Measurements from ENCODE around the gene POU2AF1.

DNA sequence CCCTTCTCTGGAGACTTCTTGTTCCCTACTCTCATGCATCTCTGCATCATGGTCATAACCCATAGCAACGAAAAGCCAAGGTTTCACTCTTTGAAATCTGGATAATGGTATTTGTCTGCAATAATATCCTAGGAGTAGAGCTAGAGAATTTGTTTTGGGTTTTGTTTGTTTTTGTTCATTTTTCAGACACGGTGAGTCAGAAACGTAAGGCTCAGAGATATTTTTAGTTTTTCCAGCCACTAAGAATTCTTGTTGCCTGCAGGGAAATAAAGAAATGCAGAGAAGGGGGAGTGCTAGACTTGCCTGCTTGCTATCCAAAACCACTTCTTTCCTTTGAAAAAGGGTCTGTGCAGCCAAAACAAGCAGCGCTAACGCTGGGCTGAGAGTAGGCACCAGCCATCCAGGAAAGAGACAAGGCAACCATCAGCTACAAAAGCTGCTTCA lies 54.8 kb downstream of the POU2AF1 start:
- TF ChIP-seq, protein P1, sequence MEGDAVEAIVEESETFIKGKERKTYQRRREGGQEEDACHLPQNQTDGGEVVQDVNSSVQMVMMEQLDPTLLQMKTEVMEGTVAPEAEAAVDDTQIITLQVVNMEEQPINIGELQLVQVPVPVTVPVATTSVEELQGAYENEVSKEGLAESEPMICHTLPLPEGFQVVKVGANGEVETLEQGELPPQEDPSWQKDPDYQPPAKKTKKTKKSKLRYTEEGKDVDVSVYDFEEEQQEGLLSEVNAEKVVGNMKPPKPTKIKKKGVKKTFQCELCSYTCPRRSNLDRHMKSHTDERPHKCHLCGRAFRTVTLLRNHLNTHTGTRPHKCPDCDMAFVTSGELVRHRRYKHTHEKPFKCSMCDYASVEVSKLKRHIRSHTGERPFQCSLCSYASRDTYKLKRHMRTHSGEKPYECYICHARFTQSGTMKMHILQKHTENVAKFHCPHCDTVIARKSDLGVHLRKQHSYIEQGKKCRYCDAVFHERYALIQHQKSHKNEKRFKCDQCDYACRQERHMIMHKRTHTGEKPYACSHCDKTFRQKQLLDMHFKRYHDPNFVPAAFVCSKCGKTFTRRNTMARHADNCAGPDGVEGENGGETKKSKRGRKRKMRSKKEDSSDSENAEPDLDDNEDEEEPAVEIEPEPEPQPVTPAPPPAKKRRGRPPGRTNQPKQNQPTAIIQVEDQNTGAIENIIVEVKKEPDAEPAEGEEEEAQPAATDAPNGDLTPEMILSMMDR (conservative IDR thresholded peaks at IDR 0.05 in 1 of 2, IDR thresholded peaks at IDR 0.05 in 1 of 2; ENCODE audit: low read depth in 1 of 2, low read length in 2 of 2) = no peak
- no peak for TF ChIP-seq EZH2 (IDR thresholded peaks at IDR 0.05; ENCODE audit: low read length, missing control alignments)
